ENCODE measurements around the gene USP30.
A peak's percentile ranks its signal among the peaks of the same experiment; 100 is the strongest.

GRCh38 chr12:109093022-109093918 is 40.9 kb downstream of the USP30 start, which contains the start of gene ALKBH2:
- peak; percentile 77 to 97 (median 95) for TF ChIP-seq CTCF (IDR thresholded peaks at IDR 0.05)
- no peak for TF ChIP-seq POLR2A (IDR thresholded peaks at IDR 0.05)

Measured in breast epithelium (tissue), 3 donors.